C4-2B (cell line): Measurements from ENCODE around the gene BTBD8.

Experiments
- ZFX ChIP-seq: fragments of 450-650 bp; IDR thresholded peaks from 2 replicates; pipeline ENCODE4 v1.6.1; 2017
- TF ChIP-seq, protein P1 (sequence below): fragments of 450-650 bp; conservative IDR thresholded peaks from 2 replicates; pipeline ENCODE4 v1.5.1; 2017; ENCODE audit warnings: mild to moderate bottlenecking

DNA sequence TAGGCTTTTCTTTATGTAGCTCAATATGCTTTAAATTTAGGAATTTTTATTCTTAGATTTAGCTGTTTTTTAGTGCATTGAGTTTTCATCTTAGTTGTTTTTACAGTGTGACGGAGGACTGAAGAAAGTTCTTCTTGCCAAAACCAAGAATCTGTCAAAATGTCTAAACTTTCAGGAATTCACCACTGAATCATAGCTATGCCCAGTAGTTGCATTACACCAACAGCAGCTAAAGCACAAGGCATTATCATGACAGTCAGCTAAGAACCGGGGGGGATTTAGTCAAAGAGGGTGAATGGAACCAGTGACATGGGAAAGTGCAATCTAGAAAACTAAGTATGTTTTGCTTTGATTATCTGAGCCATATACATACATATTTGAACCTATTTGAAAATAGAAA, 131.0 kb downstream of the BTBD8 start:
- TF ChIP-seq, protein P1, sequence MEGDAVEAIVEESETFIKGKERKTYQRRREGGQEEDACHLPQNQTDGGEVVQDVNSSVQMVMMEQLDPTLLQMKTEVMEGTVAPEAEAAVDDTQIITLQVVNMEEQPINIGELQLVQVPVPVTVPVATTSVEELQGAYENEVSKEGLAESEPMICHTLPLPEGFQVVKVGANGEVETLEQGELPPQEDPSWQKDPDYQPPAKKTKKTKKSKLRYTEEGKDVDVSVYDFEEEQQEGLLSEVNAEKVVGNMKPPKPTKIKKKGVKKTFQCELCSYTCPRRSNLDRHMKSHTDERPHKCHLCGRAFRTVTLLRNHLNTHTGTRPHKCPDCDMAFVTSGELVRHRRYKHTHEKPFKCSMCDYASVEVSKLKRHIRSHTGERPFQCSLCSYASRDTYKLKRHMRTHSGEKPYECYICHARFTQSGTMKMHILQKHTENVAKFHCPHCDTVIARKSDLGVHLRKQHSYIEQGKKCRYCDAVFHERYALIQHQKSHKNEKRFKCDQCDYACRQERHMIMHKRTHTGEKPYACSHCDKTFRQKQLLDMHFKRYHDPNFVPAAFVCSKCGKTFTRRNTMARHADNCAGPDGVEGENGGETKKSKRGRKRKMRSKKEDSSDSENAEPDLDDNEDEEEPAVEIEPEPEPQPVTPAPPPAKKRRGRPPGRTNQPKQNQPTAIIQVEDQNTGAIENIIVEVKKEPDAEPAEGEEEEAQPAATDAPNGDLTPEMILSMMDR = no peak
- no peak for TF ChIP-seq ZFX
